A673 (cell line): ENCODE results near the gene CDC25C.

ENCODE experiments used
- CTCF ChIP-seq: fragments of 300-800, 200-600 bp; sonication (generic); conservative IDR thresholded peaks from 2 replicates; pipeline ENCODE4 v1.5.1; 2017; ENCODE audit warnings: low read depth, mild to moderate bottlenecking, antibody characterized with exemption, low read length, moderate library complexity, mixed read lengths
- EZH2 ChIP-seq: fragments of 200-600 bp; sonication (generic); IDR thresholded peaks from 2 replicates; pipeline ENCODE4 v1.6.1; 2017; ENCODE audit warnings: borderline replicate concordance, low read depth, mild to moderate bottlenecking, mixed read lengths, antibody characterized with exemption, low read length; ENCODE audit not compliant: poor library complexity, severe bottlenecking

- TF ChIP-seq CTCF (no peak), EZH2 (no peak)
These were observed 15.2 kb downstream of the CDC25C start for GRCh38 chr5:138316355-138316754.
